KBM-7 (cell line): Measurements from ENCODE around the gene KRTAP5-4.
"Not testable (repeated sequence)": the region's sequence is repeated elsewhere in the genome, so short reads cannot be mapped to it uniquely, and the experiment has no call there.

Experiments
- DNase-seq: peaks from one replicate; pipeline ENCODE4 v3.0.0-alpha.2; 2015
- in situ Hi-C: fragments of 300-500 bp; cut with MboI; formaldehyde crosslinking; loops from 2 replicates; pipeline ENCODE4 v1.14.3; 2020; ENCODE audit warnings: low sequenced_read_pairs, low pct_unique_long_range_greater_than_20kb, mixed read lengths

The KRTAP5-4 gene

GRCh38 chr11:1622086-1622485 is at the start of gene KRTAP5-4:
TSS of gene KRTAP5-4 (minus strand) at chr11:1622138. CDS start at chr11:1622093, 45 bp downstream.
- DNase-seq, result no peak
- in situ Hi-C loops, result no loop called here

- no peak for DNase-seq
- in situ Hi-C loops, result no loop called here
Measured at GRCh38 chr11:1671658-1672057, 49.7 kb upstream of the KRTAP5-4 start.

- no peak for DNase-seq
- in situ Hi-C loops, result no loop called here
Measured at GRCh38 chr11:1670905-1671371, 49.0 kb upstream of the KRTAP5-4 start.

- in situ Hi-C loops, DNase-seq: not testable (repeated sequence)
Measured at GRCh38 chr11:1670457-1670856, 48.5 kb upstream of the KRTAP5-4 start.

- in situ Hi-C loops, result no loop called here
- no peak for DNase-seq
Measured at GRCh38 chr11:1669546-1670218, 47.7 kb upstream of the KRTAP5-4 start.

- in situ Hi-C loops, result no loop called here
- no peak for DNase-seq
Measured at GRCh38 chr11:1668911-1669473, 47.1 kb upstream of the KRTAP5-4 start.

GRCh38 chr11:1667906-1668305 is 46.0 kb upstream of the KRTAP5-4 start:
- in situ Hi-C loops, result no loop called here
- no peak for DNase-seq

- DNase-seq, result no peak
- in situ Hi-C loops, result no loop called here
Measured at GRCh38 chr11:1667121-1667850, 45.3 kb upstream of the KRTAP5-4 start.

- in situ Hi-C loops, result no loop called here
- no peak for DNase-seq
Measured at GRCh38 chr11:1665313-1665712, 43.4 kb upstream of the KRTAP5-4 start.

GRCh38 chr11:1662699-1663283 is 40.9 kb upstream of the KRTAP5-4 start:
- DNase-seq, in situ Hi-C loops: not testable (repeated sequence)

- in situ Hi-C loops, DNase-seq: not testable (repeated sequence)
Measured at GRCh38 chr11:1661454-1662269, 39.7 kb upstream of the KRTAP5-4 start.

- in situ Hi-C loops, result no loop called here
- no peak for DNase-seq
Measured at GRCh38 chr11:1660111-1660867, 38.4 kb upstream of the KRTAP5-4 start.

GRCh38 chr11:1659506-1659905 is 37.6 kb upstream of the KRTAP5-4 start:
- in situ Hi-C loops, result no loop called here
- no peak for DNase-seq

- DNase-seq, result no peak
- in situ Hi-C loops, result no loop called here
Measured at GRCh38 chr11:1656670-1657069, 34.7 kb upstream of the KRTAP5-4 start.

- in situ Hi-C loops, result no loop called here
- no peak for DNase-seq
Measured at GRCh38 chr11:1656061-1656441, 34.1 kb upstream of the KRTAP5-4 start.

GRCh38 chr11:1655168-1656060 is 33.5 kb upstream of the KRTAP5-4 start:
- DNase-seq, result no peak
- in situ Hi-C loops, result no loop called here

- DNase-seq, result no peak
- in situ Hi-C loops, result no loop called here
Measured at GRCh38 chr11:1654388-1655167, 32.6 kb upstream of the KRTAP5-4 start.
